ENCODE measurements around the gene TMEM235.

Gene TMEM235

GRCh38 chr17:78219396-78220150 lies 11.9 kb upstream of the TMEM235 start:
- H3K4me3 ChIP-seq (ENCODE audit: low read depth, low read length), result no peak overlapping the region
- TF ChIP-seq, protein P1, sequence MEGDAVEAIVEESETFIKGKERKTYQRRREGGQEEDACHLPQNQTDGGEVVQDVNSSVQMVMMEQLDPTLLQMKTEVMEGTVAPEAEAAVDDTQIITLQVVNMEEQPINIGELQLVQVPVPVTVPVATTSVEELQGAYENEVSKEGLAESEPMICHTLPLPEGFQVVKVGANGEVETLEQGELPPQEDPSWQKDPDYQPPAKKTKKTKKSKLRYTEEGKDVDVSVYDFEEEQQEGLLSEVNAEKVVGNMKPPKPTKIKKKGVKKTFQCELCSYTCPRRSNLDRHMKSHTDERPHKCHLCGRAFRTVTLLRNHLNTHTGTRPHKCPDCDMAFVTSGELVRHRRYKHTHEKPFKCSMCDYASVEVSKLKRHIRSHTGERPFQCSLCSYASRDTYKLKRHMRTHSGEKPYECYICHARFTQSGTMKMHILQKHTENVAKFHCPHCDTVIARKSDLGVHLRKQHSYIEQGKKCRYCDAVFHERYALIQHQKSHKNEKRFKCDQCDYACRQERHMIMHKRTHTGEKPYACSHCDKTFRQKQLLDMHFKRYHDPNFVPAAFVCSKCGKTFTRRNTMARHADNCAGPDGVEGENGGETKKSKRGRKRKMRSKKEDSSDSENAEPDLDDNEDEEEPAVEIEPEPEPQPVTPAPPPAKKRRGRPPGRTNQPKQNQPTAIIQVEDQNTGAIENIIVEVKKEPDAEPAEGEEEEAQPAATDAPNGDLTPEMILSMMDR (IDR thresholded peaks at IDR 0.05; ENCODE audit: low read depth, low read length), result no peak

GRCh38 chr17:78223061-78223460 lies 8.4 kb upstream of the TMEM235 start:
- H3K4me3 ChIP-seq (ENCODE audit: low read depth, low read length), result no peak overlapping the region
- TF ChIP-seq, protein P1 (IDR thresholded peaks at IDR 0.05; ENCODE audit: low read depth, low read length), result no peak

- H3K4me3 ChIP-seq (ENCODE audit: low read depth, low read length), result no peak overlapping the region
- TF ChIP-seq, protein P1 (IDR thresholded peaks at IDR 0.05; ENCODE audit: low read depth, low read length), result no peak
These were observed 7.7 kb upstream of the TMEM235 start for GRCh38 chr17:78223765-78224164.

DNA sequence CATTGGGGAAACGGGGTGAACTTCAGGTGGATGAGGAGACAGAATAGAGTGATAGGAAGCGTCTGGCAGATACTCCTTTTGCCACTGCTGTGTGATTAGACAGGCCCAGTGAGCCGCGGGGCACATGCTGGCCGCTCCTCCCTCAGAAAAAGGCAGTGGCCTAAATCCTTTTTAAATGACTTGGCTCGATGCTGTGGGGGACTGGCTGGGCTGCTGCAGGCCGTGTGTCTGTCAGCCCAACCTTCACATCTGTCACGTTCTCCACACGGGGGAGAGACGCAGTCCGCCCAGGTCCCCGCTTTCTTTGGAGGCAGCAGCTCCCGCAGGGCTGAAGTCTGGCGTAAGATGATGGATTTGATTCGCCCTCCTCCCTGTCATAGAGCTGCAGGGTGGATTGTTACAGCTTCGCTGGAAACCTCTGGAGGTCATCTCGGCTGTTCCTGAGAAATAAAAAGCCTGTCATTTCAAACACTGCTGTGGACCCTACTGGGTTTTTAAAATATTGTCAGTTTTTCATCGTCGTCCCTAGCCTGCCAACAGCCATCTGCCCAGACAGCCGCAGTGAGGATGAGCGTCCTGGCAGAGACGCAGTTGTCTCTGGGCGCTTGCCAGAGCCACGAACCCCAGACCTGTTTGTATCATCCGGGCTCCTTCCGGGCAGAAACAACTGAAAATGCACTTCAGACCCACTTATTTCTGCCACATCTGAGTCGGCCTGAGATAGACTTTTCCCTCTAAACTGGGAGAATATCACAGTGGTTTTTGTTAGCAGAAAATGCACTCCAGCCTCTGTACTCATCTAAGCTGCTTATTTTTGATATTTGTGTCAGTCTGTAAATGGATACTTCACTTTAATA lies 7.0 kb upstream of the TMEM235 start:
- TF ChIP-seq, protein P1 (IDR thresholded peaks at IDR 0.05; ENCODE audit: low read depth, low read length), result no peak
- no peak overlapping the region for H3K4me3 ChIP-seq (ENCODE audit: low read depth, low read length)

- TF ChIP-seq, protein P1 (IDR thresholded peaks at IDR 0.05; ENCODE audit: low read depth, low read length), result no peak
- H3K4me3 ChIP-seq (ENCODE audit: low read depth, low read length), result no peak overlapping the region
These were observed 6.2 kb upstream of the TMEM235 start for GRCh38 chr17:78225088-78225865.

DNA sequence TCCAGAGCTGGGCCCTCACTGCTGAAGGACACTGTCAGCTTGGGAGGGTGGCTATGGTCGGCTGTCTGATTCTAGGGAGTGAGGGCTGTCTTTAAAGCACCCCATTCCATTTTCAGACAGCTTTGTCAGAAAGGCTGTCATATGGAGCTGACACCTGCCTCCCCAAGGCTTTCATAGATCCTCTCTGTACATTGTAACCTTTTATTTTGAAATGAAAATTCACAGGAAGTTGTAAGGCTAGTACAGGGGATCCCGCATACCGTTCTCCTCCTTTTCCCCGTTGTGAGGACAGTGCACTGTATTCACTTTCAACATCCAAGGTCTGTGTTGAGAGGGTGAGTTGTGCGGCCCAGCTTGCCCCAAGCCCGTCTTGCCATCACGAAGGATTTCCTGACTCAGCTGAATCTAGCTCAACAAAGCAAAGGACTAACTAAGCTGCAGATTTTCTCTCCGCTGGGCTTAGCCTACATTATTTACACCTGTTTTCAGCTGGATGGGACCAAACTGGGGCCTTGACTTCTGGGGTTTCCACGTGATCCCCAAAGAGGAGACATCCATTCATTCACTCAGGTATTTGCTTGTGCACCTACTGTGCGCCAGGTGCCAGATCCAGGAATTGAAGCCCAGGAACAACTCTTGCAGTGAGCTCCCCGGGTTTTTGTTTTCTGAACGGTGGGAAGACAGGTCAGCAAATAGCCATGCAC lies 5.2 kb upstream of the TMEM235 start:
- no peak overlapping the region for H3K4me3 ChIP-seq (ENCODE audit: low read depth, low read length)
- TF ChIP-seq, protein P1 (IDR thresholded peaks at IDR 0.05; ENCODE audit: low read depth, low read length), result no peak

Data from WI38 (cell line).